CD4-positive, alpha-beta T cell treated with Interleukin-21 for 1 hour (primary cell): ENCODE measurements around the gene ARHGEF38.

Experiments used
- DNase-seq: peaks from one replicate; pipeline ENCODE4 v3.0.0-alpha.2; 2020

The ARHGEF38 gene

GRCh38 chr4:105551965-105552746, at the start of gene ARHGEF38:
ARHGEF38 (plus strand) TSS chr4:105552620; CDS start chr4:105552766, 146 bp downstream.
- DNase-seq: no peak

GRCh38 chr4:105503484-105503883, 48.9 kb upstream of the ARHGEF38 start:
- DNase-seq: no peak

GRCh38 chr4:105504744-105505143, 47.7 kb upstream of the ARHGEF38 start:
- no peak for DNase-seq

- no peak for DNase-seq
These were observed 43.1 kb upstream of the ARHGEF38 start for GRCh38 chr4:105509291-105509690.

- no peak for DNase-seq
These were observed 42.7 kb upstream of the ARHGEF38 start for GRCh38 chr4:105509714-105510113.

- DNase-seq: no peak
These were observed 42.2 kb upstream of the ARHGEF38 start for GRCh38 chr4:105510245-105510644.

- DNase-seq: peak; percentile 14
These were observed 31.3 kb upstream of the ARHGEF38 start for GRCh38 chr4:105520819-105521790.

- DNase-seq: no peak
These were observed 25.8 kb upstream of the ARHGEF38 start for GRCh38 chr4:105526656-105527055.

- DNase-seq: no peak
These were observed 25.3 kb upstream of the ARHGEF38 start for GRCh38 chr4:105527081-105527480.

GRCh38 chr4:105536601-105537000, 15.8 kb upstream of the ARHGEF38 start:
- DNase-seq: no peak

GRCh38 chr4:105541420-105541819, 11.0 kb upstream of the ARHGEF38 start:
- no peak for DNase-seq

GRCh38 chr4:105542039-105542438, 10.4 kb upstream of the ARHGEF38 start:
- DNase-seq: no peak

GRCh38 chr4:105543346-105543745, 9.1 kb upstream of the ARHGEF38 start:
- DNase-seq: no peak

- no peak for DNase-seq
These were observed 8.5 kb upstream of the ARHGEF38 start for GRCh38 chr4:105543881-105544280.

GRCh38 chr4:105544520-105545286, 7.7 kb upstream of the ARHGEF38 start:
- no peak for DNase-seq

- DNase-seq: no peak
These were observed 6.3 kb upstream of the ARHGEF38 start for GRCh38 chr4:105546086-105546485.

- no peak for DNase-seq
These were observed 4.7 kb upstream of the ARHGEF38 start for GRCh38 chr4:105547769-105548168.

GRCh38 chr4:105548483-105548882, 3.9 kb upstream of the ARHGEF38 start:
- DNase-seq: no peak

GRCh38 chr4:105550641-105551040, 1.8 kb upstream of the ARHGEF38 start:
- no peak for DNase-seq

GRCh38 chr4:105555409-105555808, 3.0 kb downstream of the ARHGEF38 start:
- DNase-seq: no peak

- DNase-seq: no peak
These were observed 3.8 kb downstream of the ARHGEF38 start for GRCh38 chr4:105556206-105556605.

GRCh38 chr4:105558277-105558676, 5.9 kb downstream of the ARHGEF38 start:
- no peak for DNase-seq

- no peak for DNase-seq
These were observed 8.0 kb downstream of the ARHGEF38 start for GRCh38 chr4:105560421-105560848.
